OCI-LY3 (cell line): Measurements from ENCODE around the gene CABLES1.
"Not testable (repeated sequence)": the region's sequence is repeated elsewhere in the genome, so short reads cannot be mapped to it uniquely, and the experiment has no call there.

Experiments used
- H2AFZ ChIP-seq: fragments of 200-600, 300-600 bp; shearing (Covaris generic); 2 replicates; pipeline ENCODE4 v1.6.0; 2014; ENCODE audit warnings: antibody characterized with exemption, low read depth, low read length
- H3K27ac ChIP-seq: fragments of 200-600, 300-600 bp; sonication (generic); 2 replicates; pipeline ENCODE4 v1.5.1; 2014; ENCODE audit warnings: mild to moderate bottlenecking, low read length, moderate library complexity, mixed read lengths
- H3K27me3 ChIP-seq: fragments of 200-600, 300-600 bp; sonication (generic); 2 replicates; pipeline ENCODE4 v1.6.1; 2014; ENCODE audit warnings: low read depth, low read length, mixed read lengths
- H3K36me3 ChIP-seq: fragments of 200-600, 300-600 bp; sonication (generic); replicated peaks from 2 replicates; pipeline ENCODE3; 2014; ENCODE audit warnings: low read depth, low read length, mixed read lengths
- H3K4me1 ChIP-seq: fragments of 300-600, 200-600 bp; sonication (generic); 2 replicates; pipeline ENCODE4 v1.6.1; 2014; ENCODE audit warnings: low read length, mixed read lengths
- H3K4me2 ChIP-seq: fragments of 200-600, 300-600 bp; sonication (generic); 2 replicates; pipeline ENCODE4 v1.6.1; 2014; ENCODE audit warnings: low read length, mixed read lengths
- H3K4me3 ChIP-seq: fragments of 300-600, 200-600 bp; sonication (generic); 2 replicates; pipeline ENCODE4 v1.5.1; 2014; ENCODE audit warnings: antibody characterized with exemption, mild to moderate bottlenecking, low read length, moderate library complexity
- H3K79me2 ChIP-seq: fragments of 300-600, 200-600 bp; shearing (Covaris generic); 2 replicates; pipeline ENCODE4 v1.6.1; 2014; ENCODE audit warnings: mild to moderate bottlenecking, low read length, mixed read lengths
- H3K9ac ChIP-seq: fragments of 300-600, 200-600 bp; shearing (Covaris generic); 2 replicates; pipeline ENCODE4 v1.6.0; 2014; ENCODE audit warnings: mild to moderate bottlenecking, low read length, moderate library complexity
- H3K9me3 ChIP-seq: fragments of 200-600, 300-600 bp; shearing (Covaris generic); 2 replicates; pipeline ENCODE4 v1.6.1; 2014; ENCODE audit warnings: low read length, mixed read lengths; ENCODE audit not compliant: insufficient read depth
- H4K20me1 ChIP-seq: fragments of 200-600, 300-600 bp; sonication (generic); 2 replicates; pipeline ENCODE4 v1.6.1; 2016; ENCODE audit warnings: low read length, mixed read lengths; ENCODE audit not compliant: insufficient read depth
- EZH2phosphoT487 ChIP-seq: fragments of 200-600 bp; shearing (Covaris generic); IDR thresholded peaks from 2 replicates; pipeline ENCODE4 v1.6.1; 2018; ENCODE audit warnings: antibody characterized with exemption, mixed run types, low read depth
- TF ChIP-seq, protein P1 (sequence below): fragments of 200-600, 300-600 bp; sonication (generic); IDR thresholded peaks from 2 replicates; pipeline ENCODE4 v1.5.1; 2014; ENCODE audit warnings: antibody characterized with exemption, low read length, low read depth

CABLES1 gene

DNA sequence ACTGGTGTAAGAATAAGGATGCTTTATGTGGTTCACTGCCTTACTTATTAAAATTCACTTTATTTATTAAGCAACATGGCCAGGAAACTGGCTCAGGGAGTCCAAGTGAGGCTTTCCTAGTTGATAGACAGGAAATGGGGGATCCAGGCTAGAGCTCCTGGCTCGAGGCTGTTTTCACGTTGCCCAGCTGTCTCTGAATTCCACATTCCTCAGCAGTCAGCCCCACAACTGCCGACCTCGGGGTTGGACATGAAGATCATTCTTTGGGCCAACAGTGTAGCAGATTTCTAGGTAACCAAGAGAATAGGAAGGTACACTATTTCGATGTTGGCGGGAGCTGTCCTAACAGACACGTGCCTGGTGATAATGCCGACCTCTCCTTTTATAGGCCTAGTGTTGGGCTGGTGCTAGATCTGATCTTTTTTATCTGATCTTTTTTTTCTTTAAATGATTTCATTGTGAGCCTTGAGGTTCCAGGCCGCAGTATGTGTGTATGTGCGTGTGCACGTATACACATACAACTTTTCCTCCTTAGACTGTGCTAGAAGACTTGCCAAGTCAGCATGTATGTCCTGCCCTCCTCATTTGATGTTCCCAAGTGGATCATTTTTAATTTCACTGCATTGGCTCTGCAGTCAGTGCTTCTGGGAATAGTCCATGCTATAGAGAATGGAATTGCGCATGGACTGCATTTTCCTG is 103.5 kb downstream of the CABLES1 start:
- H3K9ac ChIP-seq: no peak overlapping the region
- no peaks in the 10 kb centered on the region for H3K27me3 ChIP-seq
- no peak for TF ChIP-seq EZH2phosphoT487
- TF ChIP-seq, protein P1, sequence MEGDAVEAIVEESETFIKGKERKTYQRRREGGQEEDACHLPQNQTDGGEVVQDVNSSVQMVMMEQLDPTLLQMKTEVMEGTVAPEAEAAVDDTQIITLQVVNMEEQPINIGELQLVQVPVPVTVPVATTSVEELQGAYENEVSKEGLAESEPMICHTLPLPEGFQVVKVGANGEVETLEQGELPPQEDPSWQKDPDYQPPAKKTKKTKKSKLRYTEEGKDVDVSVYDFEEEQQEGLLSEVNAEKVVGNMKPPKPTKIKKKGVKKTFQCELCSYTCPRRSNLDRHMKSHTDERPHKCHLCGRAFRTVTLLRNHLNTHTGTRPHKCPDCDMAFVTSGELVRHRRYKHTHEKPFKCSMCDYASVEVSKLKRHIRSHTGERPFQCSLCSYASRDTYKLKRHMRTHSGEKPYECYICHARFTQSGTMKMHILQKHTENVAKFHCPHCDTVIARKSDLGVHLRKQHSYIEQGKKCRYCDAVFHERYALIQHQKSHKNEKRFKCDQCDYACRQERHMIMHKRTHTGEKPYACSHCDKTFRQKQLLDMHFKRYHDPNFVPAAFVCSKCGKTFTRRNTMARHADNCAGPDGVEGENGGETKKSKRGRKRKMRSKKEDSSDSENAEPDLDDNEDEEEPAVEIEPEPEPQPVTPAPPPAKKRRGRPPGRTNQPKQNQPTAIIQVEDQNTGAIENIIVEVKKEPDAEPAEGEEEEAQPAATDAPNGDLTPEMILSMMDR: no peak
- H3K36me3 ChIP-seq: peaks cover 26% of the 10 kb centered on the region
- H3K9me3 ChIP-seq: no peaks in the 10 kb centered on the region
- no peak overlapping the region for H3K27ac ChIP-seq
- no peak overlapping the region for H3K4me3 ChIP-seq
- peak overlapping the region; percentile 59; the same call in 1 of the 2 replicates for H3K4me2 ChIP-seq
- H4K20me1 ChIP-seq: no peaks in the 10 kb centered on the region
- no peak overlapping the region for H2AFZ ChIP-seq
- H3K79me2 ChIP-seq: no peaks in the 10 kb centered on the region
- H3K4me1 ChIP-seq: peaks cover 67% of the 10 kb centered on the region

DNA sequence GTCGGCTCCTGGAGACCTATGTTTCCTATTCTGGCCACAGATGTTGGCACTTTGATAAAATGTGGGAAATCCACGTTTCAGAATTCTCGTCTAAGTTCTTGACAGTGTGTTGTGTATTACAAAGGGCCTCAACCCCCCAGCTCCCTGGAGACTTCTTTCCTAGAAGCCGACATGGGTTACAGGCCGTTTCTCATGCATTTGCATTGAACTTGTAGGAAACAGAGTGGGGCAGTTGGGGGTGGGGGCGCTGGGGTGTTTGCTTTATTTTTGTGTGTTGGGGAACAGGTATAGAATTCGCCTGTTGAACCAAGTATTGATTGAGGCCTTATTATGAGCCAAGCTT is 104.0 kb downstream of the CABLES1 start:
- no peaks in the 10 kb centered on the region for H4K20me1 ChIP-seq
- no peak overlapping the region for H3K4me3 ChIP-seq
- no peaks in the 10 kb centered on the region for H3K9me3 ChIP-seq
- no peak overlapping the region for H2AFZ ChIP-seq
- H3K27me3 ChIP-seq: no peaks in the 10 kb centered on the region
- H3K27ac ChIP-seq: no peak overlapping the region
- TF ChIP-seq EZH2phosphoT487: no peak
- TF ChIP-seq, protein P1: no peak
- H3K9ac ChIP-seq: no peak overlapping the region
- H3K36me3 ChIP-seq: peaks cover 31% of the 10 kb centered on the region
- peaks cover 67% of the 10 kb centered on the region for H3K4me1 ChIP-seq
- H3K79me2 ChIP-seq: no peaks in the 10 kb centered on the region
- H3K4me2 ChIP-seq: no peak overlapping the region

DNA sequence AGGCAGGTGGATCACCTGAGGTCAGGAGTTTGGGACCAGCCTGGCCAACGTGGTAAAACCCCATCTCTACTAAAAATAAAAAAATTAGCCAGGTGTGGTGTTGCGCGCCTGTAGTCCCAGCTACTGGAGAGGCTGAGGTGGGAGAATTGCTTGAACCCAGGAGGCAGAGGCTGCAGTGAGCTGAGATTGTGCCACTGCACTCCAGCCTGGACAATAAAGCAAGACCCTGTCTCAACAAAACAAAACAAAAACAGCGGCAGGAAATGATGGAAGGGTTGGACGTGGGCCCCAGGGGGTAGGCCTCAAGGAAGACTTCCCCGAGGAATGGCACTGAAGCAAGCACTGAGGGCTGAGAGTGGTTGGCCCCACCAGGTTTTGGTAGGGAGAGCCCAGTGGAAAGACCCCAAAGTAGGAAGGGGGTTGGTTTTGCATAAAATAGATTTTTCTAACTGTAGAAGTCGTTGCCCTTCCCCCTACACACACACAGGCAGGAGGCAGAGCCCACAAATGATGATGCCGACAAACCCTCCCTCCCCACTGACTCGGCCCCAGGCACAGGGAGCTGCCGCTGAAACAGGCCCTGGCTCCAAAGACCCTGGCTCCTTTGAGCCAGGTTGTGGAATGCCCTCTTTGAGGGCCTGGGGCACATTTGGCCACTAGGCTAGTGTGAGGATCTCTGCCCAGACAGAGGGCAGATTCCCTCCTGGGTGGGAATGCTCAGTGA is 104.8 kb downstream of the CABLES1 start:
- peaks cover 67% of the 10 kb centered on the region for H3K4me1 ChIP-seq
- H3K79me2 ChIP-seq: no peaks in the 10 kb centered on the region
- no peak overlapping the region for H3K4me3 ChIP-seq
- no peaks in the 10 kb centered on the region for H4K20me1 ChIP-seq
- no peaks in the 10 kb centered on the region for H3K9me3 ChIP-seq
- H2AFZ ChIP-seq: no peak overlapping the region
- peaks cover 33% of the 10 kb centered on the region for H3K36me3 ChIP-seq
- no peaks in the 10 kb centered on the region for H3K27me3 ChIP-seq
- H3K9ac ChIP-seq: peak overlapping the region; percentile 19; the same call in 1 of the 2 replicates
- no peak for TF ChIP-seq EZH2phosphoT487
- TF ChIP-seq, protein P1: no peak
- peak overlapping the region; percentile 19; the same call in 1 of the 2 replicates for H3K4me2 ChIP-seq
- no peak overlapping the region for H3K27ac ChIP-seq

DNA sequence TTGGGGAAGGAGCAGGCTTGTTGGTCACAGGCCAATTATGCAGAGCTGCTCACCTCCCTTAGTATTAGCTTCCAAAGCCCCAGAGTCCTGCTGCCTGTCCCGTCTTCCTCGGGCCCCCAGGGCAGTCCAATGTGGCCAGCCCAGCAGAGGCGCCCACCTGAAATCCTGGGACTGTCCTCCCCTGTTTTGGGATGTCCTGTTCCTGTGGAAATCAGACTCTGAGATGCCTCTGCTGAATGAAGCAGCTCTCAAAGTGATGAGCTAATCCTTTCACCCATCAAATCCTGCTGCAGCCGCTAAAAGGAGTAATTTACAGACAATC is 105.3 kb downstream of the CABLES1 start:
- H2AFZ ChIP-seq: no peak overlapping the region
- H3K79me2 ChIP-seq: no peaks in the 10 kb centered on the region
- H3K9me3 ChIP-seq: no peaks in the 10 kb centered on the region
- H3K27ac ChIP-seq: no peak overlapping the region
- H3K9ac ChIP-seq: peak overlapping the region; percentile 19; the same call in 1 of the 2 replicates
- H3K4me2 ChIP-seq: peak overlapping the region; percentile 19
- H3K27me3 ChIP-seq: no peaks in the 10 kb centered on the region
- H3K4me1 ChIP-seq: peaks cover 67% of the 10 kb centered on the region
- H4K20me1 ChIP-seq: no peaks in the 10 kb centered on the region
- H3K36me3 ChIP-seq: peaks cover 35% of the 10 kb centered on the region
- TF ChIP-seq, protein P1: no peak
- TF ChIP-seq EZH2phosphoT487: no peak
- H3K4me3 ChIP-seq: no peak overlapping the region

DNA sequence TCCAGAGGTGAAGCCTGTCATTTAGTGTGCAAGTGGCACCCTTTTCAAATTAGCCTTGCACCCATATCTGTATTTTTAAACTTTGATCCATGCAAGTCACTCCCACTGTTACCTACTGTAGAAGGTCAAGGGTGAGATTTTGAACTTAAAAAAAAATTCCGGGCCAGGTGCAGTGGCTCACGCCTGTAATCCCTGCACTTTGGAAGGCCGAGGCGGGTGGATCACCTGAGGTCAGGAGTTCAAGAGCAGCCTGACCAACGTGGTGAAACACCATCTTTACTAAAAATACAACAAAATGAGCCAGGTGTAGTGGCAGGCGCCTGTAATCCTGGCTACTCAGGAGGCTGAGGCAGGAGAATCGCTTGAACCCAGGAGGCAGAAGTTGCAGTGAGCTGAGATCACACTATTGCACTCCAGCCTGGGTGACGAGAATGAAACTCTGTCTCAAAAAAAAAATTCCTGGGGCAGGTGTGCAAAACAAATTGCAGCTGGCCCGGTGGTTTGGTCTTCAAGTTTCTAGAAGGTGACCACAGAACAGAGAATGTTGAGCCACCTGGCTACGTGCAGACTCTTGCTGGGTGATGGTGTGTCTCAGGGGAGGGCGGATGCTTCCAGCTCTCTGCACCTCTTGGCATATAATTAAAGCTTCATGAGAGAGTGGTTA is 106.7 kb downstream of the CABLES1 start:
- peak overlapping the region; percentile 26 for H3K4me3 ChIP-seq
- peak overlapping the region; percentile 74 for H3K4me2 ChIP-seq
- not testable (repeated sequence) for H2AFZ ChIP-seq, H4K20me1 ChIP-seq, H3K9me3 ChIP-seq, H3K27me3 ChIP-seq, H3K79me2 ChIP-seq
- peak overlapping the region; percentile 49 for H3K9ac ChIP-seq
- H3K27ac ChIP-seq: peak overlapping the region; percentile 80
- peaks cover 65% of the 10 kb centered on the region for H3K4me1 ChIP-seq
- H3K36me3 ChIP-seq: peaks cover 35% of the 10 kb centered on the region
